Nucleus accumbens (tissue), 56 donors: ENCODE data around the gene EIF5A.

Experiments used
- DNase-seq, 56 donors: peaks; one replicate each; lab custom pipeline; 2025; lab: John Stamatoyannopoulos, UW

EIF5A gene

GRCh38 chr17:7306911-7307685, at the start of gene EIF5A:
TSS of gene EIF5A (plus strand) at chr17:7307628. CDS start at chr17:7309636, 2,008 bp downstream.
- DNase-seq = peak; percentile 94 to 100 (median 99)

- DNase-seq = no peak
Observed at GRCh38 chr17:7258731-7259554, 48.5 kb upstream of the EIF5A start.

- no peak for DNase-seq
Observed at GRCh38 chr17:7259555-7259889, 47.9 kb upstream of the EIF5A start.

DNA sequence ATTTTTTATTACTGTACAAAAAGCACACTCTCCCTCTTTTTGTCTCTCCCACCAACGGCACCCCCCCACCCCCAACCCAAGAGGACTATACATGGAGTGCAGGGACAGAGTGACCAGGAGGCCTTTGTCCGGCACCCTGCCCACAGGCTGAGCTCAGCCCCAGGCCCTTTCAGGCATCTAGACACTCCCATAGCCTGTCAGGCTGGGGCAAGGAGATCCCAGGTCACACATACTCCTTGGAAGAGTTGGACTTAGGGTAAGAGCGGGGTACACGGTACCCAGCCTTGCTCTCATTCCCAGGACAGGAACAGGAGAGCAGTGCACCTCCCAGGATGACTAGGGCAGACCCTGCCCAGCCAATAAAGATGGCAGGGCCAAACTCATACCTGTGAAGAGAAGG, 47.3 kb upstream of the EIF5A start:
- no peak for DNase-seq

DNA sequence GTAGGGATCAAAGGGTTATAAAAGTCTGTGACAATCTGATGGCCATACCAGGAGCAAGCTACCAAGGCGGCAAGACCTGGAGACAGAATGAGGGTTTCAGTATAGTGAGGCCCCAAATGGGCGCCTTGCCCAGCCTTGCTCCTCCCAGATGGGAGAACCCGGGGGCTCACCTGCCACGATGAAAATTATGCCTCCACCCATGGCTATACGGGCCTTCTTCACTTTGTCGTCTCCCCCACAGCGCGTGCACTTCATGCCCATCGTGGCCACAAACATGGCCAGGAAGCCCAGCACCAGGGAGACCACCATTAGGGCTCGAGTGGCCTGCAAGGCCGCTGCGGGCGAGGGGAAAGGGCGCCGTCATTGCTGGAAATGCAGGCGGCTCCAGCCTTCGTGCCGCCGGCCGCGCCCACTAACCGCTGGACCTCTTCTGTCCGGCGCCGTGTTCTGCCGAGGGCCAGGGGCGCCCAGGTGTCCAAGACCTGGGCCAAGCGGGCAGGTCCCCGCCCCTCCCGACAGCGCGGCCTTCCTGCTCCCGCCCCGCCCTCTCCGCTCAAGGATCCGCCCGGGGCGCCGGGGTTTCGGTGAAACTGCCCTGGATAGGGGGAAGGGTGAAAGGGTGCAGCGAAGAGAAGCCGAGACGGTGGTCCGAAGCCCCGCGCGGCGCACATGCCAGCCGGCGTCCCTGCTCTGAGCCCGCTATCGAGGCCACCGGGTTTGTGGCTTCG, 46.6 kb upstream of the EIF5A start:
- DNase-seq = no peak

DNA sequence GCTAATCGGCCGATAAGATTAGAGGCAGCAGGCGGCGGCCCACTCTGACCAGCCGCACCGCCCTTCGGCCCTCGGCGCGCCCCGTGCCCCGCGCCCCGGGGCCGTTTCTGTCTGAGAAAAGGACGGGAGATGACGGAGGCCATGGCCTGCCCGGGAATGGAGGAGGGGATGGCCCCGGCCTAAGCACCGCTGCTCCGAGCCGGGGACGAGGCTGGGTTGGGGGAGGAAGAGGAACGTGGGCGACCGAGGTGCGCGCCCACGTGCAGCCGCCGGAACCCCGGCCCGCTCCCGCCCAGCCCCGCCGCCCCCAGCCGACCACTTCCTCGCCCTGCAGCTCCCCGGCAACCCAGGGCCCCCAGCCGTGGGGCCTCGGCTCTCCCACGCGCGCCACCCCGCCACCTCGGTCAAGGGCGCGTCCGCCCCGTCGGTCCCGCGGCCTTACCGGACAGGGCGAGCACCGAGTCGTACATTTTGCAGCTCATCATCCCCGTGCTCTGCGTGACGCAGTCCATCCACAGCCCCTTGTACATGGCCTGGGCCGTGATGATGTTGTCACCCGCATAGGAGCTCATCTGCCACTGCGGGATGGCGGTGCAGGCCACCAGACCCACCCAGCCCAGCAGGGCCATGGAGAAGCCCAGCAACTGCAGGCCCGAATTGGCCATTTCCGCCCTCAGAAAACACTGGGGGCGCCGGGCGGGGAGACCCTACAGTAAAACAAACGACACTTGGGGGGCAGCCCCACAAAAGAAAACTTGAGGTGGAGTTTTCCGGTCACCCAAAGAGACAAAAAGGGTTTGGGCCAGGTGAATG, 45.8 kb upstream of the EIF5A start:
- peak in 1 of 56 donors; percentile 11 for DNase-seq

- no peak for DNase-seq
Observed at GRCh38 chr17:7262192-7262934, 45.1 kb upstream of the EIF5A start, which contains the start of gene CLDN7. TSS of gene CLDN7 (minus strand) at chr17:7262478. CDS start at chr17:7262043, 435 bp downstream.

DNA sequence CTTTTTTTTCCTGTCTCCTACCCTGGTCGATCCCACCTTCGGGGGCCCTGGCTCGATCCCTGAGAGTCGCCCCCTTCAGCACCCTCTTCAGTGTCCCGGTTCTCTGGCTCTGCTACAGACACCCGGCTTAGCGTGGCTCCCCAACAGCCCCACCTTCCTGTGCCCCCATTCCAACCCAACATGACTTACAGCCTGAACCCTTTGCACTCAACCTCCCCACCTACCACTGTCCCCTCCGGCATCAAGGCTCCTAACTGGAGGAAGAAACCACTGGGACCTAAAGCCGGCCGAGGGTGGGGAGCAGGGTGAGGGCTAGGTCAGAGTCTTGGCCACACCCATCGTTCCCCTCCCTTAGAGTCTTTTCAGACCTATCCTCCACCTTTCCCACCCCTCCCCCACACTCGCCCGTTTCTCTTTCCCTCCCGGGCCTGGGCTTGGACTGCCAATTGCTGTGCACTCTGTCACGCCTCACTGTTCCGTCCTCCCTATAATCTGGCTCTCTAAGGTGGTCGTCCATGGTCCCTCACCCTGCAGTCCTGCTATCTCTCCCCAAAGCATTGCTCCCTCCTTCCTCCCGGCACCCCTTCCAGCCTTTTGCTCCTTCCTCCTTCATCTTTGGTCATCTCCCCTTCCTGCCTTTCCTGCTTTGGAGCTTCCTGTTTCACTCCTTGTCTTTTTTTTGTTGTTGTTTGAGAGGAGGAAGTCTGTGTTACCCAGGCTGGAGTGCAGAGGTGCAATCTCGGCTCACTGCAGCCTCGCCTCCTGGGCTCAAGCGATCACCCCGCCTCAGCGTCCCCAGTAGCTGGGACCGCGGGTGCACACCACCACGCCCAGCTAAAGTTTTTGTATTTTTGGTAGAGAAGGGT, 44.3 kb upstream of the EIF5A start:
- DNase-seq = no peak

DNA sequence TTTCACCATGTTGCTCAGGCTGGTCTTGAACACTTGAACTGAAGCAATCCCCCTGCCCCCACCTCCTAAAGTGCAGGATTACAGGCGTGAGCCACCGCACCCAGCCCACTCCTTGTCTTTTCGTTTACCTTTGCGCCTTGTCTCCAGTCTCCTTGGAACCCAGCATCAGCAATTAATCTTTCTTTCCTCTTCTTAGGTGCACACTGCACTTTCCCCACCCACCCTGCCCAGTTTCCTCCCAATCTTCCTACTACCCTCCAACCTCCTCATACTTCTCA, 43.7 kb upstream of the EIF5A start:
- no peak for DNase-seq

DNA sequence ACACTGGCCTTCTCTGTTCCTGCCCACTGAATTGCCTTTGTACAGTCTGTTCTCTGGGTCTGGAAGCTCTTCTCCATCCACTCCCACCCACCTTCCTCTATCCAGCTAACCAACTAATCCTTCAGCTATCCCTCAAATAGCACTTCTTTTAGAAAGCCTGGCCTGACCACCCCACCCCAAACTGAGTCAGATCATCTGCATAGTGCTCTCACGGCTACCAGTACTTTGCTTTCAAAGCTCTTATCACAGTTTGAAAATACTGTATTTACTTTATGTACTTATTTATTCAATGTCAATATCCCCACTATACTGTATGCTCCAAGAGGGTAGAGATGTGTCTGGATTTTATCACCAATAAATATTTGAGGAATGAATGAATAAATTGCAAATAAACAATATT, 40.6 kb upstream of the EIF5A start:
- DNase-seq = no peak

DNA sequence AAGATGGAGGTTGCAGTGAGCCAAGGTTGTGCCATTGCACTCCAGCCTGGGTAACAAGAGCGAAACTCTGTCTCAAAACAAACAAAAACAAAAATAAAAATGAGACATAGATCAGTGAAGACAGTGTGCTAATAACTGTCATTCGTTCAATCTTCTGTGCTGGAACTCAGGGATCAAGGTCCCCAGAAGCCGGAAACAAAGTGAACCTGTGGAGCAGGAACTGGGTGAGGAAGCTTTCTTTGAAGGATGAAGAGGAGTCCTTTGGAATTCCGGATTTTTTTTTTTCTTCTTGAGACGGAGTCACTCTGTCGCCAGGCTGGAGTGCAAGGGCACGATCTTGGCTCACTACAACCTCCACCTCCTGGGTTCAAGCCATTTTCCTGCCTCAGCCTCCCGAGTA, 28.0 kb upstream of the EIF5A start:
- no peak for DNase-seq

GRCh38 chr17:7280519-7281073, 26.8 kb upstream of the EIF5A start:
- DNase-seq = peak in 50 of 56 donors; percentile 19 to 88 (median 64)

GRCh38 chr17:7281074-7281952, 26.1 kb upstream of the EIF5A start, which contains the start of gene SLC2A4:
TSS of gene SLC2A4 (plus strand) at chr17:7281718. CDS start at chr17:7281935, 217 bp downstream.
- DNase-seq = peak in 49 of 56 donors; percentile 16 to 91 (median 61)

- DNase-seq = peak in 2 of 56 donors; percentile 15 to 40
Observed at GRCh38 chr17:7281953-7282751, 25.3 kb upstream of the EIF5A start.

DNA sequence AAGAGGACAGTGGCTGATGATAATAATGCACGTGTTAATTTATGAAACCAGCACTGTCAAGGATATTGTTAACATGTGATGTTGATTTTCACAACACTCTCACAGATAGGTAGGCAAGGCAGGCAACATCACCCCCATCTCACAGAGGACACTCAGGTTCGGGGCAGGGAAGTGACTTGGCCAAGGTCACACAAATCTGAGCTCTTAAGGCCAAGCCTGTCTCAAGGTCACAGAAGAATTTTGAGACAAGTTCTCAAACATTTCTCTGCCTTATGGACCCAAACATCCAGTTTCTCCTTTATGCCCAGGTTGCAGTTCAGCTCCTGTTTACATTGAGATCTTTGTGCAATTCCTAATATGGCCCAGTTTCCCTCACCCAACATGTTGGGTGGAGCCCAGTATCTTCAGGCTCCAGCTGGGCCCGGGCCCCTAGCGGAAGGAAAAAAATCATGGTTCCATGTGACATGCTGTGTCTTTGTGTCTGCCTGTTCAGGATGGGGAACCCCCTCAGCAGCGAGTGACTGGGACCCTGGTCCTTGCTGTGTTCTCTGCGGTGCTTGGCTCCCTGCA, 24.6 kb upstream of the EIF5A start:
- no peak for DNase-seq
